Endothelial cell of umbilical vein (primary cell): ENCODE results near the gene PBX3.

Experiments
- CTCF ChIP-seq, 2 donors: IDR thresholded peaks; 1 replicate in 1 of 2; 2 replicates in 1 of 2; pipeline ENCODE4 v1.5.1; 2011; ENCODE audit warnings: low read length in 2 of 2, mild to moderate bottlenecking in 2 of 2, moderate library complexity in 2 of 2, control low read depth in 1 of 2, inconsistent platforms in 1 of 2, low read depth in 1 of 2; ENCODE audit not compliant: insufficient read depth in 1 of 2; ENCODE audit errors: extremely low read depth in 1 of 2
- MYC ChIP-seq: IDR thresholded peaks from one replicate; pipeline ENCODE4 v1.6.1; 2011; ENCODE audit warnings: mild to moderate bottlenecking, low read depth, low read length

- no peak for TF ChIP-seq CTCF (IDR thresholded peaks at IDR 0.05; ENCODE audit: extremely low read depth in 1 of 2, insufficient read depth in 1 of 2, low read depth in 1 of 2, low read length in 2 of 2)
- TF ChIP-seq MYC, result no peak
Measured at GRCh38 chr9:125979383-125979782, 232.2 kb downstream of the PBX3 start.
